ENCODE results near the gene ABCC5.

Gene ABCC5

GRCh38 chr3:183912895-183913579, 104.6 kb downstream of the ABCC5 start:
- DNase-seq = no peak
- Histone ChIP-seq H3K36me3 (ENCODE audit: control insufficient read depth, insufficient read depth, low read length) (no peaks in the 10 kb centered on the region), H3K4me3 (ENCODE audit: insufficient read depth, low read depth, low read length, poor library complexity, severe bottlenecking) (no peak overlapping the region), H3K9me3 (ENCODE audit: control insufficient read depth, low read length) (no peaks in the 10 kb centered on the region), H3K4me1 (ENCODE audit: control insufficient read depth, insufficient read depth, low read length, poor library complexity, severe bottlenecking) (no peaks in the 10 kb centered on the region), H3K27me3 (replicated peaks; ENCODE audit: control insufficient read depth, insufficient read depth, low read length, poor library complexity, severe bottlenecking) (no peaks in the 10 kb centered on the region), H3K27ac (ENCODE audit: insufficient read depth, low read length, poor library complexity, severe bottlenecking) (no peak overlapping the region)

- no peak for DNase-seq
- no peaks in the 10 kb centered on the region for H3K36me3 ChIP-seq (ENCODE audit: control insufficient read depth, insufficient read depth, low read length)
- no peak overlapping the region for H3K4me3 ChIP-seq (ENCODE audit: insufficient read depth, low read depth, low read length, poor library complexity, severe bottlenecking)
- H3K27me3 ChIP-seq (replicated peaks; ENCODE audit: control insufficient read depth, insufficient read depth, low read length, poor library complexity, severe bottlenecking) = no peaks in the 10 kb centered on the region
- H3K4me1 ChIP-seq (ENCODE audit: control insufficient read depth, insufficient read depth, low read length, poor library complexity, severe bottlenecking) = no peaks in the 10 kb centered on the region
- H3K27ac ChIP-seq (ENCODE audit: insufficient read depth, low read length, poor library complexity, severe bottlenecking) = no peak overlapping the region
- no peaks in the 10 kb centered on the region for H3K9me3 ChIP-seq (ENCODE audit: control insufficient read depth, low read length)
Measured at GRCh38 chr3:183911763-183912506, 105.7 kb downstream of the ABCC5 start.

- no peaks in the 10 kb centered on the region for H3K27me3 ChIP-seq (replicated peaks; ENCODE audit: control insufficient read depth, insufficient read depth, low read length, poor library complexity, severe bottlenecking)
- DNase-seq = no peak
- no peaks in the 10 kb centered on the region for H3K36me3 ChIP-seq (ENCODE audit: control insufficient read depth, insufficient read depth, low read length)
- H3K9me3 ChIP-seq (ENCODE audit: control insufficient read depth, low read length) = no peaks in the 10 kb centered on the region
- H3K27ac ChIP-seq (ENCODE audit: insufficient read depth, low read length, poor library complexity, severe bottlenecking) = no peak overlapping the region
- no peak overlapping the region for H3K4me3 ChIP-seq (ENCODE audit: insufficient read depth, low read depth, low read length, poor library complexity, severe bottlenecking)
- no peaks in the 10 kb centered on the region for H3K4me1 ChIP-seq (ENCODE audit: control insufficient read depth, insufficient read depth, low read length, poor library complexity, severe bottlenecking)
Measured at GRCh38 chr3:183911087-183911486, 106.6 kb downstream of the ABCC5 start.

GRCh38 chr3:183909030-183909600, 108.6 kb downstream of the ABCC5 start:
- no peaks in the 10 kb centered on the region for H3K27me3 ChIP-seq (replicated peaks; ENCODE audit: control insufficient read depth, insufficient read depth, low read length, poor library complexity, severe bottlenecking)
- no peak overlapping the region for H3K27ac ChIP-seq (ENCODE audit: insufficient read depth, low read length, poor library complexity, severe bottlenecking)
- no peaks in the 10 kb centered on the region for H3K36me3 ChIP-seq (ENCODE audit: control insufficient read depth, insufficient read depth, low read length)
- no peak for DNase-seq
- H3K4me1 ChIP-seq (ENCODE audit: control insufficient read depth, insufficient read depth, low read length, poor library complexity, severe bottlenecking) = no peaks in the 10 kb centered on the region
- H3K9me3 ChIP-seq (ENCODE audit: control insufficient read depth, low read length) = no peaks in the 10 kb centered on the region
- H3K4me3 ChIP-seq (ENCODE audit: insufficient read depth, low read depth, low read length, poor library complexity, severe bottlenecking) = no peak overlapping the region

DNA sequence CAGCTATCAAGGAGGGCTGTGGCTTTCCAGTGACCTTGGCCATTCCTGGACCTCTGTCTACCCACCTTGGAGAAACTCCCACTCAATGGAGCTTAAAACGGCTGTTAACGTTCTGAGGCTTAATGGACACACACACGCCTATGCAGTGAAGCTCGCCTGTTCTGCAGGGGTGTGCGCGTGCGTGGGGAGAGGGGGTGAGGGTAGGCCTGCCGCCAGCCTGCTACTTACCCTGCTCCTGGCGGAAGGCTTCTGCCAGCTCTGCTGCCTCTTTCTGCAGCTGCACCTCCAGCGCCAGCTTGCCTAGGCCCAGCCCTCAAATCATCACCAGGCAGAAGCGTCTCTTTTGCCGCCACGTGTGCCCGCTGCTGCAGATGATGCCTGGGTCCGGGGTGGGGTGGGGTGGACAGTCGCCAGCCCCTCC, 109.8 kb downstream of the ABCC5 start:
- Histone ChIP-seq H3K4me3 (ENCODE audit: insufficient read depth, low read depth, low read length, poor library complexity, severe bottlenecking) (no peak overlapping the region), H3K27me3 (replicated peaks; ENCODE audit: control insufficient read depth, insufficient read depth, low read length, poor library complexity, severe bottlenecking) (no peaks in the 10 kb centered on the region)
- DNase-seq = no peak

GRCh38 chr3:183907176-183907575, 110.5 kb downstream of the ABCC5 start:
- no peaks in the 10 kb centered on the region for H3K9me3 ChIP-seq (ENCODE audit: control insufficient read depth, low read length)
- H3K4me3 ChIP-seq (ENCODE audit: insufficient read depth, low read depth, low read length, poor library complexity, severe bottlenecking) = no peak overlapping the region
- H3K27ac ChIP-seq (ENCODE audit: insufficient read depth, low read length, poor library complexity, severe bottlenecking) = no peak overlapping the region
- H3K36me3 ChIP-seq (ENCODE audit: control insufficient read depth, insufficient read depth, low read length) = no peaks in the 10 kb centered on the region
- no peaks in the 10 kb centered on the region for H3K27me3 ChIP-seq (replicated peaks; ENCODE audit: control insufficient read depth, insufficient read depth, low read length, poor library complexity, severe bottlenecking)
- DNase-seq = no peak
- no peaks in the 10 kb centered on the region for H3K4me1 ChIP-seq (ENCODE audit: control insufficient read depth, insufficient read depth, low read length, poor library complexity, severe bottlenecking)

More for the DNA sequence above, 109.8 kb downstream of the ABCC5 start:
- Histone ChIP-seq H3K9me3 (ENCODE audit: control insufficient read depth, low read length) (no peaks in the 10 kb centered on the region), H3K27ac (ENCODE audit: insufficient read depth, low read length, poor library complexity, severe bottlenecking) (no peak overlapping the region), H3K36me3 (ENCODE audit: control insufficient read depth, insufficient read depth, low read length) (no peaks in the 10 kb centered on the region), H3K4me1 (ENCODE audit: control insufficient read depth, insufficient read depth, low read length, poor library complexity, severe bottlenecking) (no peaks in the 10 kb centered on the region)

GRCh38 chr3:183906234-183906921, 111.3 kb downstream of the ABCC5 start:
- Histone ChIP-seq H3K27me3 (replicated peaks; ENCODE audit: control insufficient read depth, insufficient read depth, low read length, poor library complexity, severe bottlenecking) (no peaks in the 10 kb centered on the region), H3K36me3 (ENCODE audit: control insufficient read depth, insufficient read depth, low read length) (no peaks in the 10 kb centered on the region), H3K4me1 (ENCODE audit: control insufficient read depth, insufficient read depth, low read length, poor library complexity, severe bottlenecking) (no peaks in the 10 kb centered on the region), H3K9me3 (ENCODE audit: control insufficient read depth, low read length) (no peaks in the 10 kb centered on the region), H3K4me3 (ENCODE audit: insufficient read depth, low read depth, low read length, poor library complexity, severe bottlenecking) (no peak overlapping the region), H3K27ac (ENCODE audit: insufficient read depth, low read length, poor library complexity, severe bottlenecking) (no peak overlapping the region)
- no peak for DNase-seq

GRCh38 chr3:183904833-183905780, 112.6 kb downstream of the ABCC5 start:
- Histone ChIP-seq H3K27ac (ENCODE audit: insufficient read depth, low read length, poor library complexity, severe bottlenecking) (no peak overlapping the region), H3K9me3 (ENCODE audit: control insufficient read depth, low read length) (no peaks in the 10 kb centered on the region), H3K4me1 (ENCODE audit: control insufficient read depth, insufficient read depth, low read length, poor library complexity, severe bottlenecking) (no peaks in the 10 kb centered on the region), H3K36me3 (ENCODE audit: control insufficient read depth, insufficient read depth, low read length) (no peaks in the 10 kb centered on the region), H3K27me3 (replicated peaks; ENCODE audit: control insufficient read depth, insufficient read depth, low read length, poor library complexity, severe bottlenecking) (no peaks in the 10 kb centered on the region), H3K4me3 (ENCODE audit: insufficient read depth, low read depth, low read length, poor library complexity, severe bottlenecking) (no peak overlapping the region)
- no peak for DNase-seq

- no peaks in the 10 kb centered on the region for H3K27me3 ChIP-seq (replicated peaks; ENCODE audit: control insufficient read depth, insufficient read depth, low read length, poor library complexity, severe bottlenecking)
- H3K4me3 ChIP-seq (ENCODE audit: insufficient read depth, low read depth, low read length, poor library complexity, severe bottlenecking) = no peak overlapping the region
- H3K36me3 ChIP-seq (ENCODE audit: control insufficient read depth, insufficient read depth, low read length) = no peaks in the 10 kb centered on the region
- no peak overlapping the region for H3K27ac ChIP-seq (ENCODE audit: insufficient read depth, low read length, poor library complexity, severe bottlenecking)
- DNase-seq = no peak
- no peaks in the 10 kb centered on the region for H3K4me1 ChIP-seq (ENCODE audit: control insufficient read depth, insufficient read depth, low read length, poor library complexity, severe bottlenecking)
- H3K9me3 ChIP-seq (ENCODE audit: control insufficient read depth, low read length) = no peaks in the 10 kb centered on the region
Measured at GRCh38 chr3:183898028-183898431, 119.7 kb downstream of the ABCC5 start.

All from effector memory CD4-positive, alpha-beta T cell (primary cell).